AG10803 (cell line): ENCODE measurements around the gene LRRC14B.
"Not testable (repeated sequence)": the region's sequence is repeated elsewhere in the genome, so short reads cannot be mapped to it uniquely, and the experiment has no call there.

ENCODE experiments used
- DNase-seq: peaks from one replicate; pipeline ENCODE4 v3.0.0; 2010; ENCODE audit warnings: low read depth
- H3K4me3 ChIP-seq: 2 replicates; pipeline ENCODE4 v1.5.1; 2011; ENCODE audit warnings: mild to moderate bottlenecking, low read length, control low read depth

LRRC14B gene

GRCh38 chr5:245717-246116 lies 54.4 kb downstream of the LRRC14B start:
- DNase-seq, H3K4me3 ChIP-seq: not testable (repeated sequence)
